ENCODE results near the gene MT1E.
A peak's percentile ranks its signal among the peaks of the same experiment; 100 is the strongest.
"Not testable (repeated sequence)": the region's sequence is repeated elsewhere in the genome, so short reads cannot be mapped to it uniquely, and the experiment has no call there.

The MT1E gene

GRCh38 chr16:56607675-56608042, 17.9 kb upstream of the MT1E start:
- DNase-seq, result no peak

DNA sequence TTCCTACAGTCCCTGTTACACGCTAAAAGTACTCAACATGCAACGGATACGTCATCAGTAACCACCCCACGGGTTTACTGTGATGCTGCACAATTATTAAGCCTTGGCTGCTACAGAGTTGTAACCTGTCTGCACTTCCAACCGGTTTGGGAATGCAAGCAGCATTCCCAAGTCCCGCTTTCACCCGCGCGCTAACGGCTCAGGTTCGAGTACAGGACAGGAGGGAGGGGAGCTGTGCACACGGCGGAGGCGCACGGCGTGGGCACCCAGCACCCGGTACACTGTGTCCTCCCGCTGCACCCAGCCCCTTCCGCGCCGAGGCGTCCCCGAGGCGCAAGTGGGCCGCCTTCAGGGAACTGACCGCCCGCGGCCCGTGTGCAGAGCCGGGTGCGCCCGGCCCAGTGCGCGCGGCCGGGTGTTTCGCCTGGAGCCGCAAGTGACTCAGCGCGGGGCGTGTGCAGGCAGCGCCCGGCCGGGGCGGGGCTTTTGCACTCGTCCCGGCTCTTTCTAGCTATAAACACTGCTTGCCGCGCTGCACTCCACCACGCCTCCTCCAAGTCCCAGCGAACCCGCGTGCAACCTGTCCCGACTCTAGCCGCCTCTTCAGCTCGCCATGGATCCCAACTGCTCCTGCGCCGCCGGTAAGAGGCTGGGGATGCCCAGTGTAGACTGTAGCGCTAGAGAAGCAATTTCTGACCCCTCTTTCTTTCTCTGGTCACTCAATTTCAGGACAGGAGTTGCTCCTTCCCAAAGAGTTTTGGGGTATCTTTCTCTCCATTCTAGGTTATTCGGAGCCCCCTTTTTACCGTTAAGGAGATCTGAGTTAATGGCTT, 17.3 kb upstream of the MT1E start, which contains the start of gene MT2A:
MT2A (plus strand) TSS at position 542 of the 833 bp plus-strand sequence; CDS start at position 614, 72 bp downstream.
- peak; percentile 91 for DNase-seq

- DNase-seq, result no peak
Observed at GRCh38 chr16:56608876-56609462, 16.6 kb upstream of the MT1E start.

DNA sequence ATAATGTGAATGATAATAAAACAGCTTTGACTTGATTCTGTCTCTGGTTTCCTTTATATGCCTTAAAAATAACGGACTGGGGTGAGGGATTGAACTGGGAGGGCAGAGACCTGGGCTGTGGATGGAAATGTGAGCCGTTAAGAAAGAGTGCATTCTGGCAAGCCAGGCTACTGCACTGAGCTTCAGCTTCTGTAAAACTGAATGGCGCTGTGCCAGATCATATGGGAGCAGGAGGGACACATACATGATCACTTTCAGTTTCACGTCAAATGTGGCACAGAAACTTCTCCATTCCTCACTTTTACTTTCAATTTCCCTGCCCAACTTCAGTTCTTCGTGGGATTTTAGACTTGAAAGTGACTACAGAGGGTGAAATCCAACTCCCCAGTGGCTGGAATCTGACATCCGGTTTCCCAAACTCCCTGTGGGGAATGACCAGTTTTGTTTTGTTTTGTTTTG, 16.1 kb upstream of the MT1E start:
- DNase-seq, result peak; percentile 63

DNA sequence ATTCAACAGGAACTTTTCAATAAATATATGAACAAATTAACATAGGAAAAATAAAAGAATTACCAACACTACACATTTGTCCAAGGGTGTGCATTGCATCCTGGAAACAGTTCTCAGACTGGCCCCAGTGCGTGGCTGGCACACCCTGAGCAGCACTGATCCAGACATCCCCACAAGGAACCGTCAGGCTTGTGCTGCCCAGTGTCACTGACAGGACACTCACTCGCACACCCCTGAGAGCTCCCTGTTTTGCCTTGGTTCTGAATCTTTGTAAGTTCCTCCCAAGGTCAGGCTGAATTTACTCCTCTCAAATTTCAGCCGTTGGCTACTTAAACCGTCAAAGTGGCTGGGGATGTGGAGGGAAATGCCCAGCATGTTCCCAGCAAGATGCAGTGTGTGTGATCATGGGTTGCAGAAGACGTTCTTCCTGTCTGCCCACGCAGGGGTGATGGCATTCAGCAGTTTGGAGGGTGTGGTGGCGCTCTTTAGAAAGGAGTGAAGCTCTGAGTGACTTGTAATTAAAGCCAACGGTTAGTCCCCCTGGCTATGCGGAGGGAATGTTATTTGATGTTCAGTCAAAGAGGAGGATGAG, 15.5 kb upstream of the MT1E start:
- DNase-seq, result peak; percentile 53

- DNase-seq, result no peak
Observed at GRCh38 chr16:56610609-56611111, 14.9 kb upstream of the MT1E start.

DNA sequence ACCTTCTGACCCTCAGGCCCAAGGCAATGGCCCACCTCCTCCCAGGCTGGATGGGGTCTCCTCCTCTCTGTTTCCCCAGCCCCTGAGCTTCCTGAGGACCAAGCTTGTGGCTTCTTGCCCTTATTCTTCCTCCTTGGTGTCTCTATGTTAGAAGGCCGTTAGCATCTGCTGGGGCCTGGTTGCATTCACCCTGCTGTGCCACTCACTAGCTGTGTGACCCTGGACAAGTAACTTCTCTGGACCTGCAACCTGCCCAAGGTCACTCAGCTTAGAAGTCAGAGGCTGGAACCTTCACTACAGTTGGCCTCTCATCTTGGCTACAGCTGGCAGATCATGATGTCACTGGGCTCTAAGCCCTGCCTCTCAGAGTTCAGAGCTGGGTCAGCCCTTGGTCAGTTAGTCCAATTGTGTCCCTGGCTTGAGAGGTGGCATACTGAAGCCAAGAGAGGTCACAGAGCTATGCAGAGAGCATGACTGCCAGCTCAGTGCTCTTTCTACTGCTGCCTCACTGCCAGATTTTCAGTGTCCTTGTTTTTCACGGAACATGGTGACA, 14.2 kb upstream of the MT1E start:
- DNase-seq, result no peak

DNA sequence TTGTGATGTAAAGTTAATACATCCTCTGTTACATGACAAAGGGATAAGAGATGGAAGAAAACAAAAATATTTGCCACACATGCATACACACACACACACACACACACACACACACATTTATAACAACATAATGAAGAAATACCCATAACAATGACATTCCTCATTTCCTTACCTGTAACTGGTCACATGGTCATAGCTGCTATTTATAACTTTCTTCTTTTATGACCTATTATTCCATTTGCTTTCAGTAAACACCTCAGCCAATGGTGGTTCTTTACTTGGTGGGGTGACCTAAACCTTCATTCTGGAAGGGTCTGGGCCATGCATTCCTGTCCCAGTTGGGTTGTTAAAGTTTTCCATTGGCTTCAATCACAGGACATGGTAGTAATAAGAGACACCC, 11.9 kb upstream of the MT1E start:
- DNase-seq, result no peak

DNA sequence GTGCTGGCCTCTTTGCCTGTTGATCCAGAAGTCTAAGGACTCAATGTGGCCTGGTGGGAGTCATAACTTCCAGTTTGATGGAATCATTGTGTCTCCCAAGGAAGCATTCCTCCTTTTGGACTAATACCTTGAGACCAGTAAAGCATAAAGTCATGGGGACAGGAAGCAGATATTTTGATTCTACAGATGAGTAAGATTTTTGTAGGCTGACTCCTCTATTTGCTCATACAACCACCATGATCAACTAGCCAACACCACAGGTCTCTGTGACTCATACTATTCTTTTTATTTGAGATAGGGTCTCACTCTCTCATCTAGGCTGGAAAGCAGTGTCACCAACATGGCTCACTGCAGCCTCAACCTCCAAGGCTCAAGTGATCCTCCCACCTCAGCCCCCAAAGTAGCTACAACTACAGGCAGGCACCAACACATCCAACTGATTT, 11.0 kb upstream of the MT1E start:
- DNase-seq, result no peak

GRCh38 chr16:56615353-56615752, 10.2 kb upstream of the MT1E start:
- DNase-seq, result no peak

DNA sequence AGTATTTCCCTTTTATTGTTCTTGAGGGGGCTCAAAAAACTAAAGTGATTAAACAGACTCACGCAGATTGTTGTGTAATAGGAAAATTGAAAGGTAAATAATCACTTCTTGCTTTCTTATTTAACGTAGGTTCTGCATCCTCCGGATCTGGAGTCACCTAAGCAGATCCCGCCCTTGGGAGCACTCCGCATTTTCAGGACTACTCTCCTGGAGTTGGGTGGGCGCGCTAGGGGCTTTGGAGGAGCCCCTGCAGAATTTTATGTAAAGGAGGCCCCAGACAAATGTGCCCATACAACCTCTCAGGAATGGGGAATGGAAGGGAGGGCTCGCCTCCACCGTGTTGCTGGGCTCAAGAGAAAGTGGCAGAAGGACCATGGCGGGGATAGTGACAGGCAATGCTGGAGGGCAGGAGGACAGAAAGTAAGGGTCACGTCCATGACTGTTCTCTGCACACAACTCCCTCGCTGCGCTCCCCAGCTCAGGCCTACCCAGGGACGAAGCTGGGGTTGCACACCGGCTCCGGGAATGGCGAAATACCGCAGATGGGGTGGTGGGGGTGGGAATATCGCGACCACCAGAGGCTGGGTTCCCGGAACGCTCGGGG, 8.9 kb upstream of the MT1E start:
- no peak for DNase-seq

GRCh38 chr16:56617212-56618085, 8.1 kb upstream of the MT1E start:
- DNase-seq, result peak; percentile 73

GRCh38 chr16:56618138-56618537, 7.4 kb upstream of the MT1E start:
- no peak for DNase-seq

DNA sequence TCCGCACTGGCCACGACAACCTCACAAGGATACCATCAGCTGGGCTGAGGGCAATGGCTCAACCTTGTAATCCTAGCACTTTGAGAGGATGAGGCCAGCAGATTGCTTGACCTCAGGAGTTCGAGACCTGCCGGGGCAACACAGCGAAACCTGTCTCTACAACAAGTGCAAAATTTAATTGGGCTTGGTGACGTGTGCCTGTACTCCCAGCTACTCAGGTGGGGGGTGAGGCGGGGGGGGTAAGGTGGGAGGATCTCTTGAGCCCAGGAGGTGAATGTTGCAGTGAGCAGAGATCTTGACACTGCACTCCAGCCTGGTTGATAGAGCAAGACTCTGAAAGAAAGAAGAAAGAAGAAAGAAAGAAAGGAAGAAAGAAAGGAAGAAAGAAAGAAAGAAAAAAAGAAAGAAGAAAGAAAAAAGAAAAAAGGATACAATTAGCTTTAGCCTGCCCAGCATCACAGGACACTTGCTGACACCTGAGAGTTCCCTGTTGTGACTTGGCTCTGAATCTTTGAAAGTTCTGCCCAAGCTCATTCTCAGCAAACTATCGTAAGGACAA, 5.2 kb upstream of the MT1E start:
- no peak for DNase-seq

- DNase-seq, result not testable (repeated sequence)
Observed at GRCh38 chr16:56621665-56622445, 3.7 kb upstream of the MT1E start.

DNA sequence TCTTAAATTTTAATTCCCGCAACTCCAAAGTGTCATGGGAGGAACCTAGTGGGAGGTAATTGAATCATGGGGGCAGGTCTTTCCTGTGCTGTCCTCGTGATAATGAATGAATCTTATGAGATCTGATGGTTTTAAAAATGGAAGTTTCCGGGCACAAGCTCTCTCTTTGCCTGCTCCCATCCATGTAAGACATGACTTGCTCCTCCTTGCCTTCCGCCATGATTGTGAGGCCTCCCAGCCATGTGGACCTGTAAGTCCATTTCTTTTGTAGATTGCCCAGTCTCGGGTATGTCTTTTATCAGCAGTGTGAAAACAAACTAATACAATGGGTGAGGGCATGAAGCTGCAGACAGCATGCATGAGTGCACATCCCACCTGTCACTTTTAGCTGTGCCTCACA, 2.4 kb upstream of the MT1E start:
- not testable (repeated sequence) for DNase-seq

- DNase-seq, result no peak
Observed at GRCh38 chr16:56623637-56624036, 1.9 kb upstream of the MT1E start.

DNA sequence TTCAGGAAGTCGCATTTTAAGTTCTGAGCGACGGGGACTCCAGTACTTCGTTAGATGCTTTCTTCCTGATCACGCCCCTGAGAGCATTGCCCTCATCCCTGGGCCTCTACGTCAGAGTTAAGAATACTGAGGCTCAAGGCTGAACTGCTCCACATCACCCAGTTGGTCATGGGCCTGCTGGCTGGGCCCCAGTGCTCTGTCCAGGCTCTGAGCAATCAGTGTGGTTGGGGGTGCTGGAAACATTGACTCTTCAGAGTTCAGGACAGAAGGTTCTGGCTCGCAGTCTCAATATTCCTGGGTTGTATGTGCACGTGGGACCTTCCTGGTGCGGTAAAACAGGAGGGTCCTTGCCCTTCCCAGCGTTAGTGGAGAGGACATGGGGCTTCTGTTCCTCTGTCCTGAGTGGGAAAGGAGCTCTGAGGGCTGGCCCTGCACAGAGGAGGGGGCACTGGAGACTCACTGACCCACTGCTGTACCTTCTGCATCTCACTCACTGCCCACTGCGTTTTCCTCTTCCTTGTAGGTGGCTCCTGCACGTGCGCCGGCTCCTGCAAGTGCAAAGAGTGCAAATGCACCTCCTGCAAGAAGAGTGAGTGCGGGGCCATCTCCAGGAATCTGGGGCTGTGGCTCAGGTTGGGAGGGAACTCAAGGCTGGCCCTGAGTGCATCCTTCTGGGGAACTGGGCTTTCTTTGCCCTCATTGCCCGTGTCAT, 518 bp downstream of the MT1E start:
- no peak for DNase-seq

GRCh38 chr16:56626685-56627084, 1.1 kb downstream of the MT1E start:
- no peak for DNase-seq
